ENCODE data around the gene IMMP2L. TPM values are rescaled to one million over a fixed set of nuclear protein-coding genes. Genes with fewer than 3 reads are reported as not detected.

The IMMP2L gene
- total and polyA plus RNA-seq, 2 of the 4 experiments (the other 2 are of a cell fraction), result 5.8 to 9.3 TPM

- Histone ChIP-seq H3K4me1 (ENCODE audit: control insufficient read depth, insufficient read depth, low read length) (no peaks in the 10 kb centered on the region), H3K27me3 (ENCODE audit: control insufficient read depth, insufficient read depth, low read length) (no peaks in the 10 kb centered on the region), H3K36me3 (ENCODE audit: control insufficient read depth, insufficient read depth, low read length) (no peaks in the 10 kb centered on the region), H4K5ac (ENCODE audit: low read depth, low read length) (no peak overlapping the region), H4K91ac (ENCODE audit: insufficient read depth, low read depth, low read length) (no peak overlapping the region), H2AFZ (replicated peaks; ENCODE audit: low read length, poor library complexity) (no peak overlapping the region), H3K14ac (replicated peaks; ENCODE audit: low read depth, low read length) (no peak overlapping the region), H4K20me1 (ENCODE audit: insufficient read depth, low read length) (no peaks in the 10 kb centered on the region), H3K9me1 (ENCODE audit: insufficient read depth, low read length) (no peaks in the 10 kb centered on the region), H2AK9ac (replicated peaks; ENCODE audit: low read depth, low read length, poor library complexity) (no peak overlapping the region), H3K27ac (ENCODE audit: insufficient read depth, low read length) (no peak overlapping the region), H2AK5ac (ENCODE audit: low read depth, low read length) (no peak overlapping the region), H3K79me1 (ENCODE audit: low read depth in 1 of 2, low read length in 2 of 2) (no peaks in the 10 kb centered on the region), H3K56ac (ENCODE audit: extremely low read depth, insufficient read depth, low read length) (no peak overlapping the region), H2BK5ac (ENCODE audit: low read depth, low read length, poor library complexity, severe bottlenecking) (no peak overlapping the region), H3K23ac (ENCODE audit: low read depth, low read length) (no peak overlapping the region), H3K4me3 (ENCODE audit: insufficient read depth, low read depth, low read length) (no peak overlapping the region), H3K4me2 (ENCODE audit: low read depth, low read length) (no peak overlapping the region), H3K9ac (ENCODE audit: low read depth, low read length) (no peak overlapping the region), H3K4ac (ENCODE audit: low read depth, low read length) (no peak overlapping the region), H2BK20ac (ENCODE audit: low read depth, low read length) (no peak overlapping the region), H4K8ac (ENCODE audit: low read depth in 2 of 2, low read length in 2 of 2) (no peak overlapping the region), H2BK15ac (ENCODE audit: low read depth, low read length) (no peak overlapping the region), H3K18ac (ENCODE audit: low read depth, low read length) (no peak overlapping the region), H3K9me3 (ENCODE audit: control insufficient read depth, insufficient read depth, low read length) (0 out of 2 replicates have a peak, but pooled peaks cover 2% of the 10 kb centered on the region), H2BK120ac (ENCODE audit: low read depth, low read length) (no peak overlapping the region)
- dilution Hi-C loops (cut with HindIII; ENCODE audit: low sequenced_read_pairs, unreplicated experiment) (no loop called here), intact Hi-C loops (cut with micrococcal nuclease) (no loop called here), in situ Hi-C loops (cut with MboI; ENCODE audit: low sequenced_read_pairs) (no loop called here)
- WGBS, 2 experiments (ENCODE audit: extremely low coverage in 2 of 2, insufficient read length in 1 of 2), result 100% methylated on average over 1 of the region's 3 CpGs; no CpG with 5 or more reads in 1 of the 2 experiments
- DNase-seq (no peak), ATAC-seq (ENCODE audit: low read depth) (no peak)
- ChIA-PET CTCF (no interaction called here), POLR2A (ENCODE audit: unreplicated experiment) (no interaction called here)
- BruUV-seq (replicated peaks), result no TSS peak
- TF ChIP-seq MAZ (IDR thresholded peaks at IDR 0.05; ENCODE audit: borderline replicate concordance, low read depth, low read length), result no peak
- TF ChIP-seq RAD21 (IDR thresholded peaks at IDR 0.05; ENCODE audit: low read length), result no peak
- TF ChIP-seq FOS (IDR thresholded peaks at IDR 0.05; ENCODE audit: low read depth, low read length), result no peak
- TF ChIP-seq ELK1 (IDR thresholded peaks at IDR 0.05; ENCODE audit: borderline replicate concordance, low read depth, low read length), result no peak
- no peak for TF ChIP-seq NFE2L2 (IDR thresholded peaks at IDR 0.05; ENCODE audit: low read depth, low read length)
- TF ChIP-seq RFX5 (IDR thresholded peaks at IDR 0.05; ENCODE audit: low read depth, low read length), result no peak
- no peak for TF ChIP-seq POLR2A (IDR thresholded peaks at IDR 0.05; ENCODE audit: low read depth, low read length)
- no peak for TF ChIP-seq CEBPB (IDR thresholded peaks at IDR 0.05; ENCODE audit: low read depth, low read length)
- no peak for TF ChIP-seq RCOR1 (IDR thresholded peaks at IDR 0.05; ENCODE audit: insufficient replicate concordance, low read length)
- no peak for TF ChIP-seq USF2 (IDR thresholded peaks at IDR 0.05; ENCODE audit: low read depth, low read length)
- TF ChIP-seq, protein P1, sequence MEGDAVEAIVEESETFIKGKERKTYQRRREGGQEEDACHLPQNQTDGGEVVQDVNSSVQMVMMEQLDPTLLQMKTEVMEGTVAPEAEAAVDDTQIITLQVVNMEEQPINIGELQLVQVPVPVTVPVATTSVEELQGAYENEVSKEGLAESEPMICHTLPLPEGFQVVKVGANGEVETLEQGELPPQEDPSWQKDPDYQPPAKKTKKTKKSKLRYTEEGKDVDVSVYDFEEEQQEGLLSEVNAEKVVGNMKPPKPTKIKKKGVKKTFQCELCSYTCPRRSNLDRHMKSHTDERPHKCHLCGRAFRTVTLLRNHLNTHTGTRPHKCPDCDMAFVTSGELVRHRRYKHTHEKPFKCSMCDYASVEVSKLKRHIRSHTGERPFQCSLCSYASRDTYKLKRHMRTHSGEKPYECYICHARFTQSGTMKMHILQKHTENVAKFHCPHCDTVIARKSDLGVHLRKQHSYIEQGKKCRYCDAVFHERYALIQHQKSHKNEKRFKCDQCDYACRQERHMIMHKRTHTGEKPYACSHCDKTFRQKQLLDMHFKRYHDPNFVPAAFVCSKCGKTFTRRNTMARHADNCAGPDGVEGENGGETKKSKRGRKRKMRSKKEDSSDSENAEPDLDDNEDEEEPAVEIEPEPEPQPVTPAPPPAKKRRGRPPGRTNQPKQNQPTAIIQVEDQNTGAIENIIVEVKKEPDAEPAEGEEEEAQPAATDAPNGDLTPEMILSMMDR (conservative IDR thresholded peaks at IDR 0.05; ENCODE audit: low read depth, low read length), result no peak
- no peak for TF ChIP-seq SMC3 (IDR thresholded peaks at IDR 0.05; ENCODE audit: low read depth, low read length)
- TF ChIP-seq MAFK (IDR thresholded peaks at IDR 0.05; ENCODE audit: low read depth, low read length), result no peak
- TF ChIP-seq MXI1 (IDR thresholded peaks at IDR 0.05; ENCODE audit: borderline replicate concordance, low read depth, low read length), result no peak
- no peak for TF ChIP-seq CHD1 (IDR thresholded peaks at IDR 0.05; ENCODE audit: low read depth, low read length)
- TF ChIP-seq BHLHE40 (IDR thresholded peaks at IDR 0.05; ENCODE audit: low read depth, low read length), result no peak
Measured at GRCh38 chr7:111174510-111174909, 387.8 kb downstream of the IMMP2L start.
